ENCODE measurements around the gene ZBTB21. TPM values are rescaled to one million over a fixed set of nuclear protein-coding genes. Genes with fewer than 3 reads are reported as not detected.

Gene ZBTB21
- polyA plus RNA-seq, 2 of the 4 experiments (the other 2 are of a cell fraction) = 5.4 to 13.1 TPM

GRCh38 chr21:41979335-41979734 lies 30.8 kb downstream of the ZBTB21 start:
- DNase-seq (ENCODE audit: low read depth in 1 of 2, low spot score in 1 of 2) (no peak), FAIRE-seq (no peak), ATAC-seq (no peak)
- ChIA-PET POLR2A (no interaction called here), CTCF (no interaction called here)
- no peak overlapping the region for H3K4me3 ChIP-seq
- 10% methylated on average over 4 of the region's 4 CpGs for WGBS (ENCODE audit: missing lambda C conversion rate)
- TF ChIP-seq POLR2A (IDR thresholded peaks at IDR 0.05; ENCODE audit: low read length) (no peak), MAX (IDR thresholded peaks at IDR 0.05) (no peak), E2F6 (IDR thresholded peaks at IDR 0.05; ENCODE audit: borderline replicate concordance, low read depth) (no peak), KDM1A (IDR thresholded peaks at IDR 0.05; ENCODE audit: low read depth) (no peak), ZSCAN20 (CRISPR knock-in tag; IDR thresholded peaks at IDR 0.05) (no peak), HEYL (CRISPR knock-in tag; IDR thresholded peaks at IDR 0.05) (no peak), MAFK (IDR thresholded peaks at IDR 0.05; ENCODE audit: partially characterized antibody) (no peak), CEBPB (IDR thresholded peaks at IDR 0.05) (no peak), PHF8 (IDR thresholded peaks at IDR 0.05; ENCODE audit: borderline replicate concordance, low read depth) (no peak), CHD4 (IDR thresholded peaks at IDR 0.05; ENCODE audit: borderline replicate concordance) (no peak), ZFP36 (IDR thresholded peaks at IDR 0.05; ENCODE audit: borderline replicate concordance, partially characterized antibody) (no peak), GATA3 (IDR thresholded peaks at IDR 0.05; ENCODE audit: borderline replicate concordance) (no peak), JUNB (IDR thresholded peaks at IDR 0.05) (no peak), NR3C1 (IDR thresholded peaks at IDR 0.05) (no peak), EHMT2 (IDR thresholded peaks at IDR 0.05; ENCODE audit: low read depth) (no peak), ATOH8 (CRISPR knock-in tag; IDR thresholded peaks at IDR 0.05; ENCODE audit: low read depth) (no peak)
- TF ChIP-seq, protein P1, sequence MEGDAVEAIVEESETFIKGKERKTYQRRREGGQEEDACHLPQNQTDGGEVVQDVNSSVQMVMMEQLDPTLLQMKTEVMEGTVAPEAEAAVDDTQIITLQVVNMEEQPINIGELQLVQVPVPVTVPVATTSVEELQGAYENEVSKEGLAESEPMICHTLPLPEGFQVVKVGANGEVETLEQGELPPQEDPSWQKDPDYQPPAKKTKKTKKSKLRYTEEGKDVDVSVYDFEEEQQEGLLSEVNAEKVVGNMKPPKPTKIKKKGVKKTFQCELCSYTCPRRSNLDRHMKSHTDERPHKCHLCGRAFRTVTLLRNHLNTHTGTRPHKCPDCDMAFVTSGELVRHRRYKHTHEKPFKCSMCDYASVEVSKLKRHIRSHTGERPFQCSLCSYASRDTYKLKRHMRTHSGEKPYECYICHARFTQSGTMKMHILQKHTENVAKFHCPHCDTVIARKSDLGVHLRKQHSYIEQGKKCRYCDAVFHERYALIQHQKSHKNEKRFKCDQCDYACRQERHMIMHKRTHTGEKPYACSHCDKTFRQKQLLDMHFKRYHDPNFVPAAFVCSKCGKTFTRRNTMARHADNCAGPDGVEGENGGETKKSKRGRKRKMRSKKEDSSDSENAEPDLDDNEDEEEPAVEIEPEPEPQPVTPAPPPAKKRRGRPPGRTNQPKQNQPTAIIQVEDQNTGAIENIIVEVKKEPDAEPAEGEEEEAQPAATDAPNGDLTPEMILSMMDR (IDR thresholded peaks at IDR 0.05) = no peak
- no peak overlapping the region for H3K27ac ChIP-seq
- no peak overlapping the region for H3K4me2 ChIP-seq
- no peaks in the 10 kb centered on the region for H3K4me1 ChIP-seq
- peaks cover 9% of the 10 kb centered on the region; the same call in 1 of the 3 replicates for H3K9me3 ChIP-seq

- DNase-seq (ENCODE audit: low read depth in 1 of 2, low spot score in 1 of 2) (no peak), FAIRE-seq (no peak), ATAC-seq (no peak)
- no peak for TF ChIP-seq HDAC2 (IDR thresholded peaks at IDR 0.05)
- no peak for TF ChIP-seq RNF2 (IDR thresholded peaks at IDR 0.05; ENCODE audit: borderline replicate concordance, low read depth)
- TF ChIP-seq CBX8 (IDR thresholded peaks at IDR 0.05) = no peak
- CTCF ChIA-PET = no interaction called here
- H3K9me3 ChIP-seq = peaks cover 9% of the 10 kb centered on the region; the same call in 1 of the 3 replicates
- H3K4me2 ChIP-seq = no peak overlapping the region
- 74% methylated on average over 13 of the region's 17 CpGs for WGBS (ENCODE audit: missing lambda C conversion rate)
- POLR2A ChIA-PET = no interaction called here
- no peak overlapping the region for H3K27ac ChIP-seq
- H3K4me3 ChIP-seq = no peak overlapping the region
- H3K4me1 ChIP-seq = no peaks in the 10 kb centered on the region
Measured at GRCh38 chr21:41977034-41977950, 32.9 kb downstream of the ZBTB21 start.

- CTCF ChIA-PET = no interaction called here
- TF ChIP-seq PHF8 (IDR thresholded peaks at IDR 0.05; ENCODE audit: borderline replicate concordance, low read depth) = no peak
- no peak for TF ChIP-seq MAX (IDR thresholded peaks at IDR 0.05)
- TF ChIP-seq FOSB (CRISPR knock-in tag; IDR thresholded peaks at IDR 0.05) = no peak
- no peak for TF ChIP-seq CBX2 (IDR thresholded peaks at IDR 0.05; ENCODE audit: borderline replicate concordance, low read depth)
- TF ChIP-seq NPAS2 (CRISPR knock-in tag; IDR thresholded peaks at IDR 0.05; ENCODE audit: borderline replicate concordance) = no peak
- TF ChIP-seq POLR2AphosphoS2 (conservative IDR thresholded peaks at IDR 0.05; ENCODE audit: low read length) = no peak
- TF ChIP-seq MAFK (IDR thresholded peaks at IDR 0.05; ENCODE audit: partially characterized antibody) = no peak
- no peak for TF ChIP-seq RAD21 (conservative IDR thresholded peaks at IDR 0.05 in 1 of 2, IDR thresholded peaks at IDR 0.05 in 1 of 2)
- TF ChIP-seq ZSCAN20 (CRISPR knock-in tag; IDR thresholded peaks at IDR 0.05) = no peak
- no peak for TF ChIP-seq FOSL2 (IDR thresholded peaks at IDR 0.05)
- no peak for TF ChIP-seq FOSL2 (CRISPR knock-in tag; IDR thresholded peaks at IDR 0.05)
- TF ChIP-seq JUNB (IDR thresholded peaks at IDR 0.05) = no peak
- no peak for TF ChIP-seq EHMT2 (IDR thresholded peaks at IDR 0.05; ENCODE audit: low read depth)
- no peak for TF ChIP-seq CBX8 (IDR thresholded peaks at IDR 0.05)
- no peak for TF ChIP-seq NR3C1 (IDR thresholded peaks at IDR 0.05)
- no peak for TF ChIP-seq ZFP36 (IDR thresholded peaks at IDR 0.05; ENCODE audit: borderline replicate concordance, partially characterized antibody)
- TF ChIP-seq, protein P1 (IDR thresholded peaks at IDR 0.05) = no peak
- no peak for TF ChIP-seq GATA3 (IDR thresholded peaks at IDR 0.05; ENCODE audit: borderline replicate concordance)
Measured at GRCh38 chr21:41976611-41977010, 33.5 kb downstream of the ZBTB21 start.

More at GRCh38 chr21:41976611-41977010, 33.5 kb downstream of the ZBTB21 start:
- no peak for FAIRE-seq
- WGBS (ENCODE audit: missing lambda C conversion rate) = 82% methylated on average over 8 of the region's 8 CpGs
- Histone ChIP-seq H3K27ac (no peak overlapping the region), H3K4me2 (no peak overlapping the region), H3K9me3 (peaks cover 9% of the 10 kb centered on the region; the same call in 1 of the 3 replicates), H3K4me1 (no peaks in the 10 kb centered on the region), H3K4me3 (no peak overlapping the region)
- POLR2A ChIA-PET = no interaction called here
- no peak for DNase-seq (ENCODE audit: low read depth in 1 of 2, low spot score in 1 of 2)
- no peak for ATAC-seq

Data from A549 (cell line).